Skin of body (tissue), 2 donors: ENCODE data around the gene PREB. TPM values are rescaled to one million over a fixed set of nuclear protein-coding genes. Genes with fewer than 3 reads are reported as not detected.

Experiments
- DNase-seq: peaks from one replicate; lab custom pipeline; 2025; lab: John Stamatoyannopoulos, UW
- total RNA-seq: library from RNA; depleted of rRNA; stranded (reverse); fragments of >200 nt; gene quantifications from one replicate; pipeline ENCODE4 v1.2.3, GENCODE V29; 2014

Gene PREB
- total RNA-seq, 1 donor from 2014 or later = 19.5 TPM

GRCh38 chr2:27083410-27084296 lies 50.8 kb downstream of the PREB start:
- DNase-seq = no peak

DNA sequence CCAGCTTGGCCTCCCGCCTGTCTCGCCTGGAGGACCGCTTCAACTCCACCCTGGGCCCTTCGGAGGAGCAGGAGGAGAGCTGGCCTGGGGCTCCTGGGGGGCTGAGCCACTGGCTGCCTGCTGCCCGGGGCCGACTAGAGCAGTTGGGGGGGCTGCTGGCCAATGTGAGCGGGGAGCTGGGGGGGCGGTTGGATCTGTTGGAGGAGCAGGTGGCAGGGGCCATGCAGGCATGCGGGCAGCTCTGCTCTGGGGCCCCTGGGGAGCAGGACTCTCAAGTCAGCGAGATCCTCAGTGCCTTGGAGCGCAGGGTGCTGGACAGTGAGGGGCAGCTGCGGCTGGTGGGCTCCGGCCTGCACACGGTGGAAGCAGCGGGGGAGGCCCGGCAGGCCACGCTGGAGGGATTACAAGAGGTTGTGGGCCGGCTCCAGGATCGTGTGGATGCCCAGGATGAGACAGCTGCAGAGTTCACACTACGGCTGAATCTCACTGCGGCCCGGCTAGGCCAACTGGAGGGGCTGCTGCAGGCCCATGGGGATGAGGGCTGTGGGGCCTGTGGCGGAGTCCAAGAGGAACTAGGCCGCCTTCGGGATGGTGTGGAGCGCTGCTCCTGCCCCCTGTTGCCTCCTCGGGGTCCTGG lies 51.5 kb downstream of the PREB start:
- DNase-seq = no peak

DNA sequence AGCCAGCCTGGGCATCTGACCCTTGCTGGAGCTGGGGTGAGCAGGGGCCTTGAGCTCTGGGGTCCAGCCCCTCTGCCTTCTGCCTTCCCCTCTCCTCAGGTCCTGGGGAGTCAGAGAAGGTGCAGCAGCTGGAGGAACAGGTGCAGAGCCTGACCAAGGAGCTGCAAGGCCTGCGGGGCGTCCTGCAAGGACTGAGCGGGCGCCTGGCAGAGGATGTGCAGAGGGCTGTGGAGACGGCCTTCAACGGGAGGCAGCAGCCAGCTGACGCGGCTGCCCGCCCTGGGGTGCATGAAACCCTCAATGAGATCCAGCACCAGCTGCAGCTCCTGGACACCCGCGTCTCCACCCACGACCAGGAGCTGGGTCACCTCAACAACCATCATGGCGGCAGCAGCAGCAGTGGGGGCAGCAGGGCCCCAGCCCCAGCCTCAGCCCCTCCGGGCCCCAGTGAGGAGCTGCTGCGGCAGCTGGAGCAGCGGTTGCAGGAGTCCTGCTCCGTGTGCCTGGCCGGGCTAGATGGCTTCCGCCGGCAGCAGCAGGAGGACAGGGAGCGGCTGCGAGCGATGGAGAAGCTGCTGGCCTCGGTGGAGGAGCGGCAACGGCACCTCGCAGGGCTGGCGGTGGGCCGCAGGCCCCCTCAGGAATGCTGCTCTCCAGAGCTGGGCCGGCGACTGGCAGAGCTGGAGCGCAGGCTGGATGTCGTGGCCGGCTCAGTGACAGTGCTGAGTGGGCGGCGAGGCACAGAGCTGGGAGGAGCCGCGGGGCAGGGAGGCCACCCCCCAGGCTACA lies 52.3 kb downstream of the PREB start:
- DNase-seq = no peak

Other genes starting within 250 kb of the PREB start
- 4.9 TPM for gene MAPRE3, start 164.0 kb downstream of the PREB start, total RNA-seq
- gene TMEM214, start 101.7 kb downstream of the PREB start, total RNA-seq = 30.8 TPM
- 7.7 TPM for gene AGBL5, start 83.0 kb downstream of the PREB start, total RNA-seq
- gene OST4, start 63.0 kb downstream of the PREB start, total RNA-seq = 199 TPM
- 66.1 TPM for gene EMILIN1, start 56.0 kb downstream of the PREB start, total RNA-seq
- gene KHK, start 47.9 kb downstream of the PREB start, total RNA-seq = 1.7 TPM
- 6.7 TPM for gene CGREF1, start 15.5 kb downstream of the PREB start, total RNA-seq
- 0.10 TPM for gene ABHD1, start 10.8 kb downstream of the PREB start, total RNA-seq
- gene PRR30, start 4.8 kb upstream of the PREB start, total RNA-seq = not detected
- gene TCF23, start 14.4 kb upstream of the PREB start, total RNA-seq = 0.20 TPM
- gene ATRAID, start 77.4 kb upstream of the PREB start, total RNA-seq = 93.8 TPM
- gene SLC5A6, start 77.6 kb upstream of the PREB start, total RNA-seq = 23.0 TPM
- 35.2 TPM for gene CAD, start 82.7 kb upstream of the PREB start, total RNA-seq
- 0.10 TPM for gene SLC30A3, start 128.4 kb upstream of the PREB start, total RNA-seq
- not detected for gene DNAJC5G, start 140.8 kb upstream of the PREB start, total RNA-seq
- gene TRIM54, start 147.8 kb upstream of the PREB start, total RNA-seq = 6.0 TPM
- 0.30 TPM for gene UCN, start 173.8 kb upstream of the PREB start, total RNA-seq
- gene MPV17, start 188.5 kb upstream of the PREB start, total RNA-seq = 34.9 TPM
- 32.5 TPM for gene GTF3C2, start 222.1 kb upstream of the PREB start, total RNA-seq
- 23.5 TPM for gene EIF2B4, start 235.7 kb upstream of the PREB start, total RNA-seq
- gene SNX17, start 236.0 kb upstream of the PREB start, total RNA-seq = 53.7 TPM
- 5.1 TPM for gene ZNF513, start 246.1 kb upstream of the PREB start, total RNA-seq